HG03439 (cell line): Measurements from ENCODE around the gene MYBL2.

ENCODE experiments used
- ATAC-seq: cut with Tn5 transposase; IDR thresholded peaks from one replicate; pipeline ENCODE4 v1.9.1; 2021; ENCODE audit warnings: mild to moderate bottlenecking, moderate library complexity; ENCODE audit not compliant: unreplicated experiment

The MYBL2 gene

DNA sequence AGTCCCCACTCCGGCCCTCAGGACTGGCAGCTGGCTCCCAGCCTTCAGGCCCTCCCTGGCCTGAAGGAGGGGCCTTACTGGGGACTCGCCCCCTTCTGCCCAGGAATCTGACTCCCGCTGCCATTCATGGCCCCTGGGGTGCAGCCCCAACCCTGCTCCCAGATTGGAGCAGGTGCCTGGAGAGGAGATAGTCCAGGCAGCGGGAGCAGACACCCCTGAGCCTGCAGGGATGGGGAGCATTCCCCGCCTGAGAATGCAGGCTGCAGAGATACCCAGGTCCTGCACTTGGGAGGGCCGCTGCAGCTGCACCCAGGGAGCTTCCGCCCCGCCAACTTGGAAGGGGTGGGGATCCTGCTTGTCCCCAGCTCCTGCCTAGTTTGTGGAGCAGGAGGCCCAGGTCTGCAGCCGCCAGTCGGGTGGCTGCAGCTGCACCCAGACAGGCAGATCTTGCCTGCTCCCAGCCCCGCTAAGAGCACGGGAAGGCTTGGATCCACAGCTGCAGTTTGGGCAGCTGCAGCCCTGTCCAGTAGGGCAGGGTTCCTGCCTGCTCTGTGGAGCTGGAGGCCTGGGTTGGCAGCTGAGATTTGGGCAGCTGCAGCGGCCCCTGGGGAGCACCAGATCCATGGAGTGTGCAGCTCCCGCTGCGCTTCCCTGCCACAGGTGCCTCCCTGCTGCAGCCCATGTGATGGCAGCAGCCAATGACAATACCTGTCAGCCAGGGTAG, 54.7 kb downstream of the MYBL2 start:
- ATAC-seq, result no peak

DNA sequence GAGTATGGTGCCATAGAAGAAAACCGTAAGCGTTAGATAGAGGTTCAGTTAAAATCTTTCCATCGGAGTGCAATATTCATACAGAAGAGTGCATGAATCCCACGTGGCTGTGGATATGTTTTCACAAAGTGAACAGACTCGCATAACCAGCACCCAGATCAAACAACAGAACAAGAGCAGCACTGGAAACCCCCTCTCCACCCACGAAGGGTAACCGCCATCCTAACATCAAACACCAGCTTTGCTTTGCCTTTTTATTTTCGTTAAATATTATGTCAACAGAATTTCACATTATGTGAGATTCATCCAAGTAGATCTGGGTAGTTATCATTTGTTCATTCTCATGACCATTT, 55.2 kb downstream of the MYBL2 start:
- no peak for ATAC-seq

DNA sequence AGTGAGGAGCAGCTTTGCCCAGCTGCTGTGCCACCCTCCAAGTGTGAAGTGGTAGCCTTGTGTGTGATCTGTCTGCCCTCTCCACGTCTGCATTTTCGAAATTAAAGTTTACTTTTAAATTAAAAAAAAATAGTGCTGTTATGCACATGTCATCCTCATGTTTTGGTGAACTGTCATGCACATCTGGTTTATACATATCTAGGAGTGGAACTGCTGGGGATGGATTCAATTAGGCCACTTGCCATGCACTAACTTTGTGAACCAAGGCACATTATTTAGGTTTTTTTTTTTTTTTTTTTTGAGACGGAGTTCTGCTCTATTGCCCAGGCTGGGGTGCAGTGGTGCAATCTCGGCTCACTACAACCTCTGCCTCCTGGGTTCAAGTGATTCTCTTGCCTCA, 56.3 kb downstream of the MYBL2 start:
- ATAC-seq, result no peak

DNA sequence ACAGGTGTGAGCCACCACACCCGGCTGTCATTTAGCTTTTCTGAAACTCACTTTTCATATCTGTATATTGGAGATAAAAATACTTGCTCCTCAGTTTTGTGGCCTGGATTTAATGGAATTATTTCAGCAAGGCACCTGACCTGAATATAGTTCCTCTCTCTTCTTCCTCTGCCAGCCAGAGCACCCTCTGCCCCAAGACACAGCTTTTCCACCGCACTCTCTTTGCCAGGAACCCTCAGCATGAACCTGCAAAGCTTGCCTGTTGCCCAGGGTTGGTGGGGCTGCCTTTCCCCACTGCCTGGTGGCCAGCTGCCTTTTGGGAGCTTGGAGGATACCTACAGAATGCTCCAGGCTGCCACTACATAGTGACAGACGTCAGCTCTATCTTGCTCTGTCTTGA, 56.8 kb downstream of the MYBL2 start:
- no peak for ATAC-seq

DNA sequence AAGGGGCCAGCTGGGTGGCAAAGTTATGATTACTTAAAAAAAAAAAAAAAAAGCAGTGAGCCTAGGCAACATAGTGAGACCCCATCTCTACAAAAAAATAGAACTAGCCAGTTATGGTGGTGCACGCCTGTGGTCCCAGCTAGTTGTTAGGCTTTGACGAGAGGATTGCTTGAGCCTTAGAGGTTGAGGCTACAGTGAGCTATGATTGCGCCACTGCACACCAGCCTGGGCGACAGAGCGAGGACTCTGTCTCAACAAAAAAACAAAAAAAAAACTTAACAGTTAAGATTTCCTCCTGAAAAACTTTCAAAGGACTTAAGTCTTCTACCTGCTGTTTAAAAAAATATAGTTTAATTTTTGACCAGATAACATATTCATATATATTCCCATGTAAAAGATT, 57.5 kb downstream of the MYBL2 start:
- ATAC-seq, result no peak

DNA sequence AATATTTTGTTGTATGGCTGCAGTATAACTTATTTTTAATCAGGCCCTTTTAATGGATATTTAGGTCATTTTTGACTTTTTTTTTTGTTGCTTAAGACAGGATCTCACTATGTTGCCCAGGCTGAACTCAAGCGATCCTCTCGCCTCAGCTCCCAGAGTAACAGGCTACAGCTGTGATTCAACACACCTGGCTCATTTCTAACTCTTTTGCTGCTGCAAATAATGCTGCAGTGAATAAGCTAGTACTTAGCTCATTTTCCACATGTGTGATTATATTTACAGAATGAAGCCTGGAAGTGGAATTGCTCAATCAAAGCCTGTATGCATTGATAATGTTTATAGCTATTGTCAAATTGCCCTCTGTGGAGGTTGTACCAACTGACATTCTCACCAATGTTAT, 58.8 kb downstream of the MYBL2 start:
- no peak for ATAC-seq

DNA sequence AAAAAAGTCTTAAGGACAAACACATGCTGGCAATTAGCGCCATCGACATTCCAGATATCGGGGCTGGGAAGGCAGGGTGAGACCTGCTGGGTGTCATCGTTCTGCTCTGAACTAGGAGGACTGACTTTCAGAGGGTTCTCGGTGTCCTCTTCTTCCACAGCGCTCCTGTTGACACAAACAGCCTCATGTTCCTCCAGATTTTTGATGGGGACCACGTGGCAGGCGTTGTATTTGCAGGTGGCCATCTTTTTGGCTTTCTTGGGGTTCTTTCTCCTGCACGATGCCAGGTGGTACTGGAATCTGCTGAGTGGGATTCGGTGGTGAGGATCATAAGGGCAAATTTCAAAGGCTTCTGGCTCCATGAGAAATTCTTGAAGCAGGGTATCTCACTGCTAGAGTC, 59.4 kb downstream of the MYBL2 start:
- no peak for ATAC-seq

DNA sequence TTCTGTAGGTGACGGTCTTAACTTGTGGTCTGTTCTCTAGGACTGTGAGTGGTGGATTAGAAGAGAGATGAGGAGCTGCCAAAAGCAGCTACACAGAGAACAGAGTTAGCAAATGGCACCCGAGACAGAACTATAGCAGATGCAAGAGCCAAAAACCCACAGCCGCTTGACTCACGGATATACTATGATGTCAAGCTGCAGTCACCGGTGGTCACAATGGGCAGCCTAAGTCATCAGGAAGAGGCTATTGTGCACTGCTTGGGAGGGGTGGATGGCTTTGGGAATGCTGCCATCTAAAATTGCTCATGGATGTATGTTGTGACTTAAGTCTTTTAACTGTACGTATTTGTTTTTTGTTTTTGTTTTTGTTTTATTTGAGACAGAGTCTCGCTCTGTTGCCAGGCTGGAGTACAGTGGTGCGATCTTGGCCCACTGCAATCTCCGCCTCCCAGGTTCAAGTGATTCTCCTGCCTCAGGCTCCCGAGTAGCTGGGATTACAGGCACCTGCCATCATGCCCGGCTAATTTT, 60.0 kb downstream of the MYBL2 start, which contains the start of gene GTSF1L:
Gene GTSF1L (minus strand): TSS at position 192 of the 528 bp plus-strand sequence. CDS start 308 bp downstream, outside the sequence.
- no peak for ATAC-seq

DNA sequence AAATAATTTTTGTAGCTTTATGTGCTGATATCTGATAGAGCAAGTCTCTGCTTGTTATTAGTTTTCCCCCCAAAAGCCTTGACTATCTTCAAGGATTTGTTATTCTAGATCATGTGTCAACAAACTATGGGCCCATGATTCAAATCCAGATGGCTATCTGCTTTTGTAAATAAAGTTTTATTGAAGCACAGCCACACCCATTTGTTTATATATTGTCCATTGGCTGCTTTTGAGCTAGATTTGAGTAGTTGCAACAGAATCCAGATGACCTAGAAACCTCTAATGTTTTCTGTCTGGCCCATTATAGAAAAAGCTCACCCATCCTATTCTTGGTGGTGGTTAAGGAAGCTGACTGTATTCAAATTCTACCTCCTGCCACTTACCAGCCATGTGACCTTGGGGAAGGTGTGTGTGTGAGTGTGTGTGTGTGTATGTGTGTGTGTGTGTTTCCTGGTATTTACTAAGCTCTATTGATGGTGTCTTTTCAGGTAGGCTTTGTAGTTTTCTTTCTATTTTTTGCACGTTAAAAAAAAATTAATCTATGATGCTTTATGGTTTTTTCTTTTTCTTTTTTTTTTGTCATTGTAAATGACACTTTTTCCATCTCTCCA, 61.2 kb downstream of the MYBL2 start:
- no peak for ATAC-seq

DNA sequence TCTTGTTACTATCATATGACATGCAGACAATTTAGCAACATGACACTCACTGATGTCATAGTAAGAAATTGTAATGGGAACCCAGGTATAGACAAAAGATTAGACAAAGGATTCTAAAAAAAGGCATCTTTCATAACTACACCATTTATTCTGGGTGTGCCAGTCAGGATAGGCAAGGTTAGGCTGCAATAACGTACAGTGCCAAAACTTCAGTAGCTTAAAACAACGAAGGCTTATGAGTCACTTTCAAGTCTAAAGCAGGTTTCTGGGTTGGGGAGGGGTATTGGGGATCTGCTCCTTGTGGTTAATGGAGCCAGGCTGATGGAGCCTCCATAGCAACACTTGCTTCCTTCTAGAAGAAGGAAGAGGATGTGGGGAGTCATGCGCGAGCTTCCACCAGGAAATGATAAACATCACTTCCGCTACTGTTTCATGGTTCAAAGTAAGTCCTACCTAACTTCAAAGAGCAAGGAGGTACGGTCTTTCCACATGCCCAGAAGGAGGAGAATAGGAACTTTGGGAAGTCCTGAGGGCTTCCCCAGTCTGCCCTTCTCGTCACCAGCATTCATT, 61.9 kb downstream of the MYBL2 start:
- ATAC-seq, result no peak

DNA sequence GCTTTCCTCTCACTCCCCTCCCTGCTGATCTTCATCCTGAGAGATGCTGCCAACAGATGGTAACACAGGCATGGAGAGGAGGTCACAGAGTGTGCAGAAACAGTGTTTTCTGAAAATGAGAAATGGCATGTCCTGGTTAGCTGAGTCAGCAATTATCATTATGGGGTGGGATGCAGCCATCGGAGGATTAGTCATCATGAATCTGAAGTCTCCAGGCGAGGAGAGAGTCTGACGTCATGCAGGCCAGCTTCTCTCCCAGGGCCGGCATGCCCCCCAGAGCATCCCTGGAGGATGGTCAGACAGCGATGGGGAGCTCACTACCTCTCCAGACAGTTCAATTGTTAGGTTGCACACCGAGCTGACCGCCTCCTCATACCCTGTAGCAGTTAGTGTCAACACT, 64.6 kb downstream of the MYBL2 start:
- no peak for ATAC-seq

DNA sequence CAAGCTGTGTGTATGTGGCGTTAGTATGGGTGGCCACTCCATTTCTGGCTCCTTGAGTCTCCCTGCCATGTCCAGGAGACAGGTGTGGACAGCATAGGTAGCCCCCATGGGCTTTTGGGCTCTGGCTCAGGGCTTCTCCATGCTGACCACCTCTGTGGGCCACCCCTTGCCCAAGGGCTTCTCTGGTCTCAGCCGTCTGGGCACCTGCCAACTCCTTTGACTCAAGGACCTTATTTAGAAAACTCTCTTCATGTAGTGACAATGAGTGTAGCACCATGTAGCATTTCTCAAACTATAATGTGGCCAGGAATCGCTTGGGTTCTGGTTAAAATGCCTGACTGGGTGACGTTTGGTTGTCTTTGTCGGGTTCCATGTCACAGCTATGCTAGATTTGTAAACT, 65.0 kb downstream of the MYBL2 start:
- no peak for ATAC-seq

DNA sequence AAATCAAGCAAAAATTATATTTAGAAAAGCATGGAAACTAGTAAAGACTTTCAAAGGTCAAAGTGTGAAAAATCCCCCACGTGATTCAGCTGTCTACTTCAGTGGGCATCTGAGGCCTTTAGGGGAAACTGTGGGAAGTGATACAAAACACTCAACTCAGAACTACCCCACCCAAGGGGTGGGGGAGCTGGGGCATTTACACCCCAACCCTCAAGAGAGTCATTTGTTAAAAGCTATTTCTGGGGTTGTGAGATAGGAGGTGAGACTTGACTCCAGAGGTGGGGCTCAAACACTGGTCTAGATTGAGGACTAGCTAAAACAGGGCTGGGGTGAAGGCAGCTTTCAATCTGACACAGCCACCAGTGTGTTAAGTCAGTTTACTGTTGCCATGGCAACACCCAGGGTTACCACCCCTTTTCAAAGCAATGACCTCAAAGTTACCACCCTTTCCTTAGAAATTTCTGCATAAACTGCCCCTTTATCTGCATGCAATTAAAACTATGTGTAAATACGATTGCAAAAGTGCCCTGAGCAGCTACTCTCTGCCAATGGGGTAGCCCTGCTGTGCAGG, 69.8 kb downstream of the MYBL2 start:
- ATAC-seq, result peak; percentile 72

DNA sequence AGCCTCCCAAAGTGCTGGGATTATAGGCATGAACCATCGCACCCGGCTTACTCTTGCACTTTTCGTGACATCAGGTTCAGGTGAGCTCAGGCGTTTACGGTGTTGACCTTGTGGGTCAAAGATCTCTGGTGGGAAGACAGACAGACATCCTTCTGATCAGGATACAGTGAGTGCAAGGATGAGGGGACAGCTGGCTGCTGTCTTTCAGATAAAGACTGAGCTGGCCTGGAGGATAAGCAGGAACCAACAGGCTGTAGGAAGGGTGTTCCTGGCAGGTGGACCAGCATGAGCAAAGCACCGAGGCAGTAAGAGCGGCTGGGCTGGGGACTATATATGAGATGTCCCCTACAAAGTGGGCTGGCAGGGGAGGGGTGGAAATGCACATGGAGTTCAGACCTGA, 71.0 kb downstream of the MYBL2 start:
- no peak for ATAC-seq

DNA sequence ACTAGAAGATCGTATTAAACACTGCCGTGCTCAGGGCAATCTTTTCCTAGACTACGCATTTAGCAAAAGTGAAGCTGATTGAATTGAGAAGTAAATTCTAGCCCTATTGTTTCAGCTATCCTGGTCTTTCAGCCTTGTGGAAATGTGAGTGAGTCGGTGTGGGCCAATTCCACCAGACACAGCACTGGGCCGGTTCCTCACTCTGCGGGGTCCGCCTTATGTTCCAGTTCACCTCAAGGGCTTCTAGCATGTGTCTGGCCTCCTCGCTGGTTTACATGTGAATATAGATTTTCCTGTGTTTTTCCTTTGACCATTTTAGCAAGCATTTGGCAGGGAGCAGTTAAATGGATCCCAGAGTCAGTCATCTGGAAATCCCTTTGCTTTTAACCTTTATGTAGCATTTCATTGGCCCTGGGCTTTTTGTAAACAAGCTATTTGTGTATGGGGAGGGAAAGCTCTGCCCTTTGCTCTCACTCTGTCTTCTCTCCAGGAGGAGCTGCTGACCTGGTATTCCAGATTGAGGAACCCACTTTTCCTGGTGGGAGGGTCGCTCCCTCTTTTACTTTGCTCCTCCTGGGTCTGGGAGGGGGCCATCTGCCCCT, 72.3 kb downstream of the MYBL2 start:
- no peak for ATAC-seq

DNA sequence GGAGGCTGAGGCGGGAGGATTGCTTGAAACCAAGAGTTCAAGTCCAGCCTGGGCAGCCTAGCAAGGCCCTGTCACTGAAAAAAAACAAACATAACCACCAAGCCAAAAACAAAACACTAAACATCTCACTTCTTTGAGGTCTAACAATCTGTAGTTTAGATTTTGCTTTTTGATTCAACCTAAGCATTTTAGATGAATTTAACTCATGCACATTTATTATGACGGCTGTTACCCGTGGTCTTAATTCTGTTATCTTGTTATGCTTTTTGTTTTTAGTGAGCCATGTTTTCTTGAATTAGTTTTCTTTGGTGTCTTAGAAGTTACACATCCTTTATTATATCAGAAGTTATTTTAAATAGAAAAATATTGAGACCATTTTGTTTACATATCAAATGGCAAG, 73.7 kb downstream of the MYBL2 start:
- no peak for ATAC-seq

DNA sequence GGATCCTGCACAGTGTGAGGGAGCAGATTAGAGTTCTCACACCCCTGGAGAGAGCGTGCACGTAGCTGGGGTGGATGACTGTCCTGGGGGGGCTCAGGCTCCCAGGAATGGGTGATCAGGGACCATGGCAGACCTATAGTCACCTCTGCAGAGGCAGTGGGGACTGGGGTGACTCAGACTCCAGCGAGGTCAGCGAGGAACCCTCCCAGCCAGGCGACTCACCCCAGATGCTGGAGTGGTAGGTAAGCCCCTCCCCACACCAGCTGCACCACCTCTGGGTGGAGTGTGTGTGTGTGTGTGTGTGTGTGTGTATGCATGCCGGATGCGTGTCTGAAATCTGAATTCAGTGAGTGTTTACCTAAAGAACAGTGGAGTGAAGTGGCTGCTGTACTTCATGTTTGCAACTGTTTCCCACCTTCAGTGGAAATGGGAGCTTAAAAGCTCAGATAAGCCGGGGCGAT, 77.3 kb downstream of the MYBL2 start:
- no peak for ATAC-seq

DNA sequence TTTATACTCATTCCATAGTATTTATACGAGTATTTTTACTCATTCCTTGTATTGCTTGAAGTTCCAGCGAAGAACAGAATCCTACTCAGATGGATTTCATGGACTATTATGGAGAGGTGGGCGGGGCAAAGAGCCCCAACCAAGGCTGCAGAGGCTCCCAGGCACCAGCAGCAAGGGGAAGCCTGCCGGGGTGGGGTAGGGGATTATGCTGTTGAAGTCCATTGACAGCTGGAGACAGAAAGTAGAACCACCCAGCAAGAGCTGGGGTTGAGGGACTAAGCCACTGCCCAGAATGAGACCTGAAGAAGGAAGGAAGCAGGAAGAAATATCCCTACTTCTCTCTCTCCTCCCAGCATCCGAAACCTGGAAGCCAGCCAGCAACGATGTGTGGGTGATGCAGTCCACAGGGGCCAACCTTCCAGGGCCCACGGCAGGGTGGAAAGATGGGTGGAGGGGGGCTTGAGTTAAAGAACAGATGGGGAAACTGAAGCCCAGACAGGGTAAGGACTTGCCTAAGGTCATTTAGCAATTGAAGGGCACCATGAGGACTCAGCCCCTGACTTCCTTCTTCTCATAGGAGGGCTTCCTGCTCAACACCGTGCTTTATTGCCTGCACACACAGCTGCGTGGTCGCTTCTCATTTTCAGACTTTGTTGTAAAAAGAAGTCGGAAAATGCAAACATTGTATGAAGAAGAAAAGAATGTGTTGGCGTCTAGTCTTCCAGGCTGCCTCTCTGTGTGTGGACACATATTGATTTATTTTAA, 78.2 kb downstream of the MYBL2 start:
- no peak for ATAC-seq

DNA sequence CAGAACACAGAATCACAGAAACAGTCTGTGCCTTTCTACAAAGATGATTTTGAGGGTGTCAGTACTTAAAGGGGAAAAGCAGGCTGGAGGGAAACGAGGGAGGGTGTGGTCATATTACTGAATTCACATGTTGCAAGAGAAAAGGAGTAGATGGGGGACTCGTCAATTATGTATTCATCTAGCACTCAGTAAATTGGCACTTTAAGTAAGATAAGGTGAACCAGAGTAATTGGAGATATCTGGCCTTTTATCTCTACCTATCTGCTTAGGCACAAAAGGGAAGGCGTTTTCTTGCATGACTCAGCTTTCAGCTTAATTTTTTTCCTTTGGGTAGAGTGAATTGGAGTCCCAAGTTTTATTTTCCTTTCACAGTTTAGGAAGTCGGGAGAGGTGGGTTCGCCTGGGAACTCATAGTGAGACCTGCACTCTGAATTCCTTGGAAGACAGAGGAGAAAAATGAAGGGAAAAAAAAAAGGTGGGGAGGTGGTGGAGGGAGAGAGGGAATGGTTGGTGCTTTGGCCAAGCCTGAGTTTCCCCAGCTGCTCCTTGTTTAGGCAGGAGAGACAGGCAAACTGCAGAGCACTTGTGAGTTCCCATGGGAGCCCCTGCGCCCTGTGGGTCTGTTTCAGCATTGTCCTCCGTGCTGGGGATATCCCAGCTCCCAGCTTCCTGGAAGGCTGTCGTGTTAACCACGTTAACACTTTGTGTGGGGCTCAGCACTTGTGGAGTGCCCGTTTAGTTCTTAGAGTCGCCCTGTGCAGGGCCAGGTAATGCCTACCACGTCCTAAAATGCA, 79.6 kb downstream of the MYBL2 start:
- no peak for ATAC-seq

DNA sequence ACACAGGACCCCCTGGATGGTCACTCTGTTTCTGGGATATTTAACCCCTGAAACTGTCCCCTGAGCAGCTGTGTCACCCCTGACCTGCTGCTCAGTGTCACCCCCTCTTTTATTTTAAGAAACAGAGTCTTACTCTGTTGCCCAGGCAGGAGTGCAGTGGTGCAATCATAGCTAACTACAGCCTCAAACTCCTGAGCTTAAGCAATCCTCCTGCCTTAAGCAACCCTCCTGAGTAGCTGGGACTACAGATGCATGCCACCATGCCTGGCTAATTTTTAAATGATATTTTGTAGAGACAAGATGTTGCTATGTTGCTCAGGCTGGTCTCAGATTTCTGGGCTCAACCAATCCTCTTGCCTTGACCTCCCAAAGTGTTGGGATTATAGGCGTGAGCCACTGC, 81.4 kb downstream of the MYBL2 start:
- ATAC-seq, result no peak
